ENCODE data around the gene RBP5.

RBP5 gene, protein sequence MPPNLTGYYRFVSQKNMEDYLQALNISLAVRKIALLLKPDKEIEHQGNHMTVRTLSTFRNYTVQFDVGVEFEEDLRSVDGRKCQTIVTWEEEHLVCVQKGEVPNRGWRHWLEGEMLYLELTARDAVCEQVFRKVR

DNA sequence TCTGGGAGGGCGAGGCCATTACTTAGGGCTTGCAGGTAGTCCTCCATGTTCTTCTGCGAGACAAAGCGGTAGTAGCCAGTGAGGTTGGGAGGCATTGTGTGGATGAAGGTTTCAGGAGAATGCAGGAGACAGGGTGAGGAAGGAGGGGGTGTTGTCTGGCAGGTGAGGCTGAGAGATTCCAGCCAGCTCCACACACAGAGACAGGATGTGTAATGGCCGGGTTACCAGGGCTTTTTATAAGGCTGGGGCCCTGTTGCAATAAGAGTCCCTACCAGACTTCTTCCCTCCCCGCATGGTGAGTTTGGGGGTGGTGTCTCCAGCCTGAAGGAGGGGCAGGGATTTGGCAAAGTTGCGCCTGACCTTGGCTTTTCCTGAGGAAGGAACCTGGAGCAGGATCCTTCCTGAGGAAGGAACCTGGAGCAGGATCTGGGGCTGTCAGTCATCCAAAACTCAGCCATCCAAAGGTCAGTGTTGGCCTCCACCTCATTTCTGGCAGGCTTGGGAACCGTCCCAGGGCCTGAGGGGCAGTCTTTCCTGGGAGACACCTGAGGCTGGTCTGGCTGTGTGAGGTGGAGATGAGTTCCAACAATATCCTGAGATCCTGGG lies at the start of gene RBP5:
TSS of gene RBP5 (minus strand) at position 209 of the 606 bp plus-strand sequence. CDS start at position 95, 114 bp downstream.
- DNase-seq (ENCODE audit: low spot score): no peak

- DNase-seq (ENCODE audit: low spot score): no peak
These were observed 49.8 kb upstream of the RBP5 start for GRCh38 chr12:7178481-7178880.

- DNase-seq (ENCODE audit: low spot score): no peak
These were observed 47.9 kb upstream of the RBP5 start for GRCh38 chr12:7176595-7176994.

GRCh38 chr12:7175493-7175892 lies 46.8 kb upstream of the RBP5 start:
- DNase-seq (ENCODE audit: low spot score): no peak

DNA sequence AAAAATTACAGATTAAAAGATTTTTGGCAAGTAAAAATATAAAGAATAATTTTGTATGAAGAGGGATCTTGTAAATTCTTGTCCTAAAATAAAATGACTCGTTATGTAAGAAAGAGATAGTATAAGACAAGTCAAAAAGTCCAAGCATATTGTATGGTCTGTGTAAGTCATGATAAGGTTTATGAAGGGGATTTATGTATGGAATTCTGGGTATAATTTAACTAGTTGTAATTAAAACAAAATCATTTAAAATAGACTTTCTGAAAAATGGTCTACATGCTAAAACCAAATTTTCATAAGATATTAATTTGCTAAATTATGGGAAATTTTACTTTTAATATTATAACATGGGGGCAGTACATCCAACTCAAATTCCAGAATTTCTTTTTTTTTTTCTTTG lies 43.2 kb upstream of the RBP5 start:
- no peak for DNase-seq (ENCODE audit: low spot score)

- no peak for DNase-seq (ENCODE audit: low spot score)
These were observed 41.3 kb upstream of the RBP5 start for GRCh38 chr12:7169951-7170350.

- DNase-seq (ENCODE audit: low spot score): no peak
These were observed 34.0 kb upstream of the RBP5 start for GRCh38 chr12:7162691-7163114.

- no peak for DNase-seq (ENCODE audit: low spot score)
These were observed 33.1 kb upstream of the RBP5 start for GRCh38 chr12:7161811-7162210.

GRCh38 chr12:7161327-7161726 lies 32.6 kb upstream of the RBP5 start:
- no peak for DNase-seq (ENCODE audit: low spot score)

DNA sequence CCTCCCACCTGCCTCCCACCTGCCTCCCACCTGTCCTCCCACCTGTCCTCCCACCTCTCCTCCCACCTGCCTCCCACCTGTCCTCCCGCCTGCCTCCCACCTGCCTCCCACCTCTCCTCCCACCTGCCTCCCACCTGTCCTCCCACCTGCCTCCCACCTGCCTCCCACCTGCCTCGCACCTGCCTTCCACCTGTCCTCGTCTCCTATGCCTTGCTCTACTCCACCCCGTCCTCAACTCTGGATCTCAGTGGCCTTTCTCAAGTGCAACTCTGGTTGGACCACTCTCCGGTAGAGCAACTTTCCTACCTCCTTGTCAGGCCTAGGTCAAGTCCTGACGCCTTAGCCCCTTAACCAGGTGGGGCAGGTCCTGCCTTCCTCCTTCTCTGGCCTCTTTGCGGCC lies 31.5 kb upstream of the RBP5 start:
- DNase-seq (ENCODE audit: low spot score): no peak

DNA sequence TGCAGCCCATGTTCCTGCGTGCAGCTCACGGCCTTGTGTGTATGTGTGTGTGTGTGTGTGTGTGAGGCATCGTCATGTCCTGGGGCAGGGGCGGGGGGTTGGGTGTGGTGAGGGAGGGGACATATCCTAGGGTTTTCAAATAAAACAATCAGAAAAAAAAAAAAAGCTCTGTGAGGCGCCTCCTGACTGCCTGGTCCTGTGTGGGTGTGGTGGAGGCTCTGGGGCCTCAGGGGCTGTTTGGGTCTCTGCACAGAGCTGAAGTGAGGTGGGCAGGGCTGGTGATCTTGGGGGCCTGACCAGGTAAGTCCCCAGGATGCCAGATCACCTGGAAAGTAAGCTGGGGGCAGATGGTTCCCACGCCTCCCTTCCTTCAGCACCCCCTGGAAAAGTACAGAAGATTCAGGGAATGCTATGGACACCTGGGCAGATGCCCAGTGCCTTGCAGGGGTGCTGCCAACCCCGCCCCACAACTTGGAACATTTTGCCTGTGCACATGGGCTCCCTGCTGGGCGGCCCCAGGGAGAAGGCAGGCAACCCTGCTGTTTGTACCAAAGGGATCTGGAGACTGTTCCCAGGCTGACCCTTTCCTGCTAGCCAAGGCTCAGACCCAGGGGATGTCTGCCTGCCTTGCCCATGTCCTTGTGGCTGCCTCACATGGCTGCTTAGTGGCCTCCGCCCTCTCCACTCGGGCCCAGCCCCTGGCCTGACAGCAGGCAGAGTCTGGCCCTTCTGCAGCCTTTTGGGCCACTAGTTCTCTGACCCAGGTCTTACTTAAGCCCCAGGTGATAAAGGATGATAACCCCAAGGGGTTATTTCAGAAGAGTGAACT lies 30.3 kb upstream of the RBP5 start:
- DNase-seq (ENCODE audit: low spot score): no peak

- no peak for DNase-seq (ENCODE audit: low spot score)
These were observed 28.7 kb upstream of the RBP5 start for GRCh38 chr12:7157391-7157790.

GRCh38 chr12:7156259-7157197 lies 27.8 kb upstream of the RBP5 start:
- no peak for DNase-seq (ENCODE audit: low spot score)

- no peak for DNase-seq (ENCODE audit: low spot score)
These were observed 26.9 kb upstream of the RBP5 start for GRCh38 chr12:7155471-7156034.

GRCh38 chr12:7154901-7155470 lies 26.3 kb upstream of the RBP5 start:
- no peak for DNase-seq (ENCODE audit: low spot score)

DNA sequence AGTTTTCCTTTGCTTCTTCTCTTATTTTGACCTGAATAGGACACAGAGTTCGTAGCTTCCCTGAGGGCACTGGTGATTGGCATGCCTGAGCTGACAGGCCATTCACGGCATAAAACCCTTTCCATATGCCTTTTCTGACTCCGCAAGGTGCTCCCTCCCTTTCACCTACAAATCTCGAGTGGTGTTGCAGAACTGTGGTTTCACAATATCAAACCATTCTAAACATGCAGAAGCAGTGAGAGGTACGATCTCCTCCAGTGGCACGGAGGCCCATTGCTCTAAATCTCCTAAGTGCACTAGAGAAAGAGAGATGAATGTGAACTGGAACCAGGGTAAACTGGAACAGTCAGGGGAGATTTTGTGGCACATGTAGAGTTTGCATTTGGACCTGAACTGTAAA lies 25.4 kb upstream of the RBP5 start:
- DNase-seq (ENCODE audit: low spot score): no peak

GRCh38 chr12:7152818-7153217 lies 24.1 kb upstream of the RBP5 start:
- DNase-seq (ENCODE audit: low spot score): no peak

GRCh38 chr12:7151532-7151931 lies 22.8 kb upstream of the RBP5 start:
- DNase-seq (ENCODE audit: low spot score): no peak

DNA sequence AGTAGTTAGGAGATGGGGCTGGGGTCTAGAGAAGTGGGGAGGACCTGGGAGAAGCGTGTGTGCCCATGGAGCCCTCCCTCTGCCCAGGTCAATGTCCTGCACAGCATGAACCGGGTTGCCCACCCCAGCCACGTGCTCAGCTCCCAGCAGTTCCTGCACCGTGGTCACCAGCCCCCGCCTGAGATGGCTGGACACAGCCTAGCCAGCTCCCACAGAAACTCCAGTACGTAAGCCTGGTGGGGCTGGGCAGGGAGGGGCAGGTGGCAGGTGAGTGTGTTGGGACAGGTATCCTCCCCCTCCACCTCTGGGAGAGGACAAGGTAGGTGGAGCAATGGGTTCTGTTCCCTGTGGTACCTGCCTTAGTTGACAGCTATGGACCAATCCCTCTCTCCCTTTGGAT lies 22.2 kb upstream of the RBP5 start:
- no peak for DNase-seq (ENCODE audit: low spot score)

- DNase-seq (ENCODE audit: low spot score): no peak
These were observed 21.7 kb upstream of the RBP5 start for GRCh38 chr12:7150356-7150755.

- DNase-seq (ENCODE audit: low spot score): no peak
These were observed 18.2 kb upstream of the RBP5 start for GRCh38 chr12:7146906-7147305.

GRCh38 chr12:7146228-7146627 lies 17.5 kb upstream of the RBP5 start:
- no peak for DNase-seq (ENCODE audit: low spot score)
